ENCODE data around the gene ARID5B. TPM values are rescaled to one million over a fixed set of nuclear protein-coding genes. Genes with fewer than 3 reads are reported as not detected.

ARID5B gene
- total and polyA plus RNA-seq, 2 donors = 11.3 to 18.6 TPM

GRCh38 chr10:61907587-61907986 is 6.1 kb downstream of the ARID5B start:
- Histone ChIP-seq H3K4me3 (ENCODE audit: low read length in 2 of 2) (no peak overlapping the region), H3K9me3 (ENCODE audit: control insufficient read depth in 2 of 2, insufficient read depth in 1 of 2, low read length in 1 of 2) (no peaks in the 10 kb centered on the region), H3K4me1 (ENCODE audit: control insufficient read depth in 2 of 2, insufficient read depth in 2 of 2, low read length in 2 of 2) (peaks cover 3 to 10% of the 10 kb centered on the region in 2 donors), H3K27ac (ENCODE audit: low read depth in 1 of 2, low read length in 1 of 2) (no peak overlapping the region), H3K27me3 (ENCODE audit: control insufficient read depth in 2 of 2, insufficient read depth in 1 of 2, low read length in 1 of 2) (no peaks in the 10 kb centered on the region), H3K36me3 (ENCODE audit: control insufficient read depth in 2 of 2, insufficient read depth in 2 of 2, low read length in 1 of 2) (peaks cover 0 to 17% of the 10 kb centered on the region in 2 donors)
- 98% methylated on average over 3 of the region's 3 CpGs for WGBS
- no peak for DNase-seq (ENCODE audit: low read depth in 6 of 9, low spot score in 9 of 9)

- H3K27me3 ChIP-seq (ENCODE audit: control insufficient read depth in 2 of 2, insufficient read depth in 1 of 2, low read length in 1 of 2) = no peaks in the 10 kb centered on the region
- DNase-seq (ENCODE audit: low read depth in 6 of 9, low spot score in 9 of 9) = no peak
- peaks cover 0 to 9% of the 10 kb centered on the region in 2 donors for H3K4me1 ChIP-seq (ENCODE audit: control insufficient read depth in 2 of 2, insufficient read depth in 2 of 2, low read length in 2 of 2)
- H3K27ac ChIP-seq (ENCODE audit: low read depth in 1 of 2, low read length in 1 of 2) = no peak overlapping the region
- no peaks in the 10 kb centered on the region for H3K9me3 ChIP-seq (ENCODE audit: control insufficient read depth in 2 of 2, insufficient read depth in 1 of 2, low read length in 1 of 2)
- no peak overlapping the region for H3K4me3 ChIP-seq (ENCODE audit: low read length in 2 of 2)
- peaks cover 7 to 39% of the 10 kb centered on the region in 2 donors for H3K36me3 ChIP-seq (ENCODE audit: control insufficient read depth in 2 of 2, insufficient read depth in 2 of 2, low read length in 1 of 2)
- 99% methylated on average over 6 of the region's 6 CpGs for WGBS
Measured at GRCh38 chr10:61910226-61910805, 8.8 kb downstream of the ARID5B start.

DNA sequence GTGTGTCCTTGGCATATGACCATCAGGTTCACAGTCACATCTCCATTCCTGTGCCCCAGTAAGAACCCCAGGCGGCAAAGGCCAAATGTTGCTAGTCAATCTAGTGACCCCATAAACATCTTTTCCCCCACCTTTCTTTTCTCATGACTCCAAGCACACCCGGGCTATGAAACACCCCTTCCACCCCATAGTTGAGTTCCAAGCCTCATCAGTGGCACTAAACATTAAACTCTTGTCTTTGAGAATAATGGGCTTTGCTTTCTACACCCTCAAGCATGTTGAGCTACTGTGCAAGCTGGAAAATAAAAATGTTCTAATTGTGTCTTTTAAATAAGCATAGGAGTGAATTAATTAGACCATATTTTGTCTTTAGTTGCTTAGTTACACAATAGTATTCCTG is 9.4 kb downstream of the ARID5B start:
- H3K27ac ChIP-seq (ENCODE audit: low read depth in 1 of 2, low read length in 1 of 2) = no peak overlapping the region
- no peaks in the 10 kb centered on the region for H3K9me3 ChIP-seq (ENCODE audit: control insufficient read depth in 2 of 2, insufficient read depth in 1 of 2, low read length in 1 of 2)
- H3K4me1 ChIP-seq (ENCODE audit: control insufficient read depth in 2 of 2, insufficient read depth in 2 of 2, low read length in 2 of 2) = peaks cover 0 to 13% of the 10 kb centered on the region in 2 donors
- H3K36me3 ChIP-seq (ENCODE audit: control insufficient read depth in 2 of 2, insufficient read depth in 2 of 2, low read length in 1 of 2) = peaks cover 10 to 41% of the 10 kb centered on the region in 2 donors
- no peaks in the 10 kb centered on the region for H3K27me3 ChIP-seq (ENCODE audit: control insufficient read depth in 2 of 2, insufficient read depth in 1 of 2, low read length in 1 of 2)
- WGBS = 98% methylated on average over 2 of the region's 2 CpGs
- no peak for DNase-seq (ENCODE audit: low read depth in 6 of 9, low spot score in 9 of 9)
- H3K4me3 ChIP-seq (ENCODE audit: low read length in 2 of 2) = no peak overlapping the region

GRCh38 chr10:61911425-61911824 is 9.9 kb downstream of the ARID5B start:
- Histone ChIP-seq H3K27me3 (ENCODE audit: control insufficient read depth in 2 of 2, insufficient read depth in 1 of 2, low read length in 1 of 2) (no peaks in the 10 kb centered on the region), H3K27ac (ENCODE audit: low read depth in 1 of 2, low read length in 1 of 2) (no peak overlapping the region), H3K4me3 (ENCODE audit: low read length in 2 of 2) (no peak overlapping the region), H3K9me3 (ENCODE audit: control insufficient read depth in 2 of 2, insufficient read depth in 1 of 2, low read length in 1 of 2) (no peaks in the 10 kb centered on the region), H3K4me1 (ENCODE audit: control insufficient read depth in 2 of 2, insufficient read depth in 2 of 2, low read length in 2 of 2) (peaks cover 0 to 16% of the 10 kb centered on the region in 2 donors), H3K36me3 (ENCODE audit: control insufficient read depth in 2 of 2, insufficient read depth in 2 of 2, low read length in 1 of 2) (peaks cover 10 to 36% of the 10 kb centered on the region in 2 donors)
- 98% methylated on average over 5 of the region's 5 CpGs for WGBS
- no peak for DNase-seq (ENCODE audit: low read depth in 6 of 9, low spot score in 9 of 9)

GRCh38 chr10:61912981-61913380 is 11.5 kb downstream of the ARID5B start:
- peaks cover 13 to 43% of the 10 kb centered on the region in 2 donors for H3K36me3 ChIP-seq (ENCODE audit: control insufficient read depth in 2 of 2, insufficient read depth in 2 of 2, low read length in 1 of 2)
- H3K27me3 ChIP-seq (ENCODE audit: control insufficient read depth in 2 of 2, insufficient read depth in 1 of 2, low read length in 1 of 2) = no peaks in the 10 kb centered on the region
- H3K9me3 ChIP-seq (ENCODE audit: control insufficient read depth in 2 of 2, insufficient read depth in 1 of 2, low read length in 1 of 2) = peaks cover 0 to 9% of the 10 kb centered on the region in 2 donors
- no peak for DNase-seq (ENCODE audit: low read depth in 6 of 9, low spot score in 9 of 9)
- H3K4me1 ChIP-seq (ENCODE audit: control insufficient read depth in 2 of 2, insufficient read depth in 2 of 2, low read length in 2 of 2) = peaks cover 0 to 21% of the 10 kb centered on the region in 2 donors
- WGBS = 98% methylated on average over 2 of the region's 2 CpGs
- no peak overlapping the region for H3K27ac ChIP-seq (ENCODE audit: low read depth in 1 of 2, low read length in 1 of 2)
- no peak overlapping the region for H3K4me3 ChIP-seq (ENCODE audit: low read length in 2 of 2)

DNA sequence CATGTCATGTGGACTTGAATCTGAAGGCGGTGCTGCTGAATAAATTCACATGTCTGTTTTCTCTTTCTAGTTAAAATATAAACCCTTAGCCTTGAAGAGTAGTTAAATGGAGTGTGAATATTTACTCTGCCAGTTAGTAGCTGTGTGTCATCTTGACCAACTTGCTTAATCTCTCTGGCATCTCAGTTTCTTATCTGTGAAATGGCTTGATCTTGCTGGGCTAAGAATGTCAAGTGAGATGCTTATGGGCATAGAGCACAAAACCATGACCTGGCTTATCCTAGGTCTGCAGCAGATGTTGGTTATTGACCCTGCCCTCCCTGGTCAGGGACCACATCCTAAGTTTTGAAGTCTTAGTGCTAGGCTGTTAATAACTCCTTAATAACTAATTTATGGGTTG is 16.6 kb downstream of the ARID5B start:
- no peaks in the 10 kb centered on the region for H3K27me3 ChIP-seq (ENCODE audit: control insufficient read depth in 2 of 2, insufficient read depth in 1 of 2, low read length in 1 of 2)
- no peak overlapping the region for H3K4me3 ChIP-seq (ENCODE audit: low read length in 2 of 2)
- peaks cover 0 to 10% of the 10 kb centered on the region in 2 donors for H3K9me3 ChIP-seq (ENCODE audit: control insufficient read depth in 2 of 2, insufficient read depth in 1 of 2, low read length in 1 of 2)
- WGBS = 98% methylated on average over 1 of the region's 1 CpG
- H3K4me1 ChIP-seq (ENCODE audit: control insufficient read depth in 2 of 2, insufficient read depth in 2 of 2, low read length in 2 of 2) = peaks cover 0 to 17% of the 10 kb centered on the region in 2 donors
- peaks cover 13 to 46% of the 10 kb centered on the region in 2 donors for H3K36me3 ChIP-seq (ENCODE audit: control insufficient read depth in 2 of 2, insufficient read depth in 2 of 2, low read length in 1 of 2)
- no peak for DNase-seq (ENCODE audit: low read depth in 6 of 9, low spot score in 9 of 9)
- no peak overlapping the region for H3K27ac ChIP-seq (ENCODE audit: low read depth in 1 of 2, low read length in 1 of 2)

DNA sequence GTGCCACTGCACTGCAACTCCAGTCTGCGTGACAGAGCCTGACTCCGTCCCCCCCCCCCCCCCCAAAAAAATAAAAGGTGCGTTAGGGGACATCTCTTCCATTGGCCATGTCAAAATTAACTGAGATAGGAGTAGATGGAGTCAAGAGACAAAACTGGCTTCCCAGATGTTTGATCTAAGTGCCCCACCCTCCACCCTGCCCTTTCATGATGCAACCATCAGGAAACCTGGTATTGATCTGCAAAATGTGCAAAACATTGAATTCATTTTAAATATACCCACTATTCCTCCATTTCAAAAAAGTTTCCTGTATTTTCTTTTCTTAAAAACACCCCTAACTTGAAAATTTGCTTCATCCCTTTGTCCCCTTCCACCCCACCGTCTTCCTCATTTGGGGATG is 17.5 kb downstream of the ARID5B start:
- WGBS = 98% methylated on average over 4 of the region's 4 CpGs
- H3K4me1 ChIP-seq (ENCODE audit: control insufficient read depth in 2 of 2, insufficient read depth in 2 of 2, low read length in 2 of 2) = peaks cover 0 to 17% of the 10 kb centered on the region in 2 donors
- H3K27me3 ChIP-seq (ENCODE audit: control insufficient read depth in 2 of 2, insufficient read depth in 1 of 2, low read length in 1 of 2) = no peaks in the 10 kb centered on the region
- no peak overlapping the region for H3K27ac ChIP-seq (ENCODE audit: low read depth in 1 of 2, low read length in 1 of 2)
- no peak for DNase-seq (ENCODE audit: low read depth in 6 of 9, low spot score in 9 of 9)
- H3K9me3 ChIP-seq (ENCODE audit: control insufficient read depth in 2 of 2, insufficient read depth in 1 of 2, low read length in 1 of 2) = peaks cover 0 to 10% of the 10 kb centered on the region in 2 donors
- H3K4me3 ChIP-seq (ENCODE audit: low read length in 2 of 2) = no peak overlapping the region
- peaks cover 13 to 47% of the 10 kb centered on the region in 2 donors for H3K36me3 ChIP-seq (ENCODE audit: control insufficient read depth in 2 of 2, insufficient read depth in 2 of 2, low read length in 1 of 2)

GRCh38 chr10:61919646-61920215 is 18.2 kb downstream of the ARID5B start:
- Histone ChIP-seq H3K27ac (ENCODE audit: low read depth in 1 of 2, low read length in 1 of 2) (no peak overlapping the region), H3K36me3 (ENCODE audit: control insufficient read depth in 2 of 2, insufficient read depth in 2 of 2, low read length in 1 of 2) (peaks cover 12 to 46% of the 10 kb centered on the region in 2 donors), H3K9me3 (ENCODE audit: control insufficient read depth in 2 of 2, insufficient read depth in 1 of 2, low read length in 1 of 2) (peaks cover 0 to 10% of the 10 kb centered on the region in 2 donors), H3K4me1 (ENCODE audit: control insufficient read depth in 2 of 2, insufficient read depth in 2 of 2, low read length in 2 of 2) (peaks cover 0 to 17% of the 10 kb centered on the region in 2 donors), H3K27me3 (ENCODE audit: control insufficient read depth in 2 of 2, insufficient read depth in 1 of 2, low read length in 1 of 2) (no peaks in the 10 kb centered on the region), H3K4me3 (ENCODE audit: low read length in 2 of 2) (no peak overlapping the region)
- 95% methylated on average over 2 of the region's 2 CpGs for WGBS
- DNase-seq (ENCODE audit: low read depth in 6 of 9, low spot score in 9 of 9) = no peak

GRCh38 chr10:61921143-61921542 is 19.6 kb downstream of the ARID5B start:
- Histone ChIP-seq H3K4me1 (ENCODE audit: control insufficient read depth in 2 of 2, insufficient read depth in 2 of 2, low read length in 2 of 2) (peaks cover 0 to 8% of the 10 kb centered on the region in 2 donors), H3K36me3 (ENCODE audit: control insufficient read depth in 2 of 2, insufficient read depth in 2 of 2, low read length in 1 of 2) (peaks cover 3 to 47% of the 10 kb centered on the region in 2 donors), H3K4me3 (ENCODE audit: low read length in 2 of 2) (no peak overlapping the region), H3K27me3 (ENCODE audit: control insufficient read depth in 2 of 2, insufficient read depth in 1 of 2, low read length in 1 of 2) (no peaks in the 10 kb centered on the region), H3K27ac (ENCODE audit: low read depth in 1 of 2, low read length in 1 of 2) (no peak overlapping the region), H3K9me3 (ENCODE audit: control insufficient read depth in 2 of 2, insufficient read depth in 1 of 2, low read length in 1 of 2) (peaks cover 0 to 10% of the 10 kb centered on the region in 2 donors)
- DNase-seq (ENCODE audit: low read depth in 6 of 9, low spot score in 9 of 9) = no peak
- 98% methylated on average over 2 of the region's 2 CpGs for WGBS

All from thymus (tissue), 11 donors.